Activated naive CD8-positive, alpha-beta T cell treated with anti-CD3 and anti-CD28 coated beads, Interleukin-2, amount 10 ng/mL, durations not matched to agents 7 days and 5 days (primary cell): Measurements from ENCODE around the gene RNF152. TPM values are rescaled to one million over a fixed set of nuclear protein-coding genes. Genes with fewer than 3 reads are reported as not detected.

Source experiments
- ATAC-seq: fragments of 150-1000 bp; cut with Tn5 transposase; one replicate; pipeline ENCODE4 v1.10.0; 2021; ENCODE audit warnings: low read depth, moderate library complexity
- POLR2A ChIA-PET: fragments of 350-600 bp; sonication (Branson Sonifier 250); formaldehyde crosslinking; loops from one replicate; lab custom pipeline; 2021; ENCODE audit warnings: antibody characterized with exemption; lab: Charles Lee
- DNase-seq: peaks from one replicate; pipeline ENCODE4 v3.0.0; 2021
- H3K27ac Mint-ChIP-seq: one replicate; pipeline ENCODE4 v1.8.0; 2022; ENCODE audit warnings: mild to moderate bottlenecking, mixed read lengths
- H3K27me3 Mint-ChIP-seq: one replicate; pipeline ENCODE4 v1.8.0; 2022; ENCODE audit warnings: mild to moderate bottlenecking, moderate library complexity, mixed read lengths
- H3K36me3 Mint-ChIP-seq: one replicate; pipeline ENCODE4 v1.8.0; 2021; ENCODE audit warnings: mild to moderate bottlenecking, mixed read lengths
- H3K4me1 Mint-ChIP-seq: one replicate; pipeline ENCODE4 v1.8.0; 2021; ENCODE audit warnings: mixed read lengths
- H3K4me3 Mint-ChIP-seq: one replicate; pipeline ENCODE4 v1.8.0; 2022; ENCODE audit warnings: mild to moderate bottlenecking, moderate library complexity, mixed read lengths
- H3K9me3 Mint-ChIP-seq: one replicate; pipeline ENCODE4 v1.8.0; 2021; ENCODE audit warnings: mixed read lengths
- total RNA-seq, 2 experiments: library from RNA; stranded (reverse); gene quantifications; one replicate each; pipeline ENCODE4 v1.2.3, GENCODE V29; 2021

RNF152 gene
- total RNA-seq, 2 experiments from 2014 or later: 0.17 to 0.23 TPM

GRCh38 chr18:61855449-61856378 is 37.1 kb downstream of the RNF152 start:
- DNase-seq (no peak), ATAC-seq (no peak)
- no peaks in the 10 kb centered on the region for H3K4me1 Mint-ChIP-seq
- no peaks in the 10 kb centered on the region for H3K9me3 Mint-ChIP-seq
- no peak overlapping the region for H3K27ac Mint-ChIP-seq
- H3K27me3 Mint-ChIP-seq: peaks cover 7% of the 10 kb centered on the region
- H3K4me3 Mint-ChIP-seq: no peak overlapping the region
- POLR2A ChIA-PET: no interaction called here
- no peaks in the 10 kb centered on the region for H3K36me3 Mint-ChIP-seq

- no peaks in the 10 kb centered on the region for H3K9me3 Mint-ChIP-seq
- no peak overlapping the region for H3K4me3 Mint-ChIP-seq
- no peak for DNase-seq
- no peaks in the 10 kb centered on the region for H3K4me1 Mint-ChIP-seq
- no peaks in the 10 kb centered on the region for H3K36me3 Mint-ChIP-seq
- POLR2A ChIA-PET: no interaction called here
- no peak overlapping the region for H3K27ac Mint-ChIP-seq
- ATAC-seq: no peak
- peaks cover 7% of the 10 kb centered on the region for H3K27me3 Mint-ChIP-seq
Measured at GRCh38 chr18:61854578-61855448, 38.0 kb downstream of the RNF152 start.

DNA sequence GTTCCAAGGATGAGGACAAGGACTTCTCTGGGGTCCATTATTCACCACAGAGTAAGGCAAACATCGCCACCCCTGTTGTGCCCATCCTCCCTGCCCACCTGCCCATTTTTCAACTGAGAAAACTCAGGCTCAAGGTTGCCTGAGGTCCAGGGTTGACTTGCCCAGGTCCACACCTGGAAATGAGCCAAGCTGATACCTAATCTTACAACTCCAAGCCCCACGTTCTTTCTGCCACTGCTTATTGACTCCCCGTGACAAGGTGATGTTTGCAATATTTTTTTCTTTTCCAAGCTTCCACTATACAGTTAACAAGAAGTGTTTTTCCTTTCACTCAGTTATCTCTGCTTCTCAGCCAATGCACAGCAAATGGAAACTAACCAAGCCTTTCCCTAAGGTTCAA is 39.0 kb downstream of the RNF152 start:
- no peak overlapping the region for H3K27ac Mint-ChIP-seq
- H3K36me3 Mint-ChIP-seq: no peaks in the 10 kb centered on the region
- H3K9me3 Mint-ChIP-seq: no peaks in the 10 kb centered on the region
- H3K4me1 Mint-ChIP-seq: no peaks in the 10 kb centered on the region
- DNase-seq: no peak
- POLR2A ChIA-PET: no interaction called here
- no peak overlapping the region for H3K4me3 Mint-ChIP-seq
- ATAC-seq: no peak
- peaks cover 7% of the 10 kb centered on the region for H3K27me3 Mint-ChIP-seq

- Mint-ChIP-seq H3K9me3 (no peaks in the 10 kb centered on the region), H3K36me3 (no peaks in the 10 kb centered on the region), H3K4me3 (no peak overlapping the region), H3K27me3 (peaks cover 2% of the 10 kb centered on the region), H3K4me1 (no peaks in the 10 kb centered on the region), H3K27ac (no peak overlapping the region)
- ATAC-seq: no peak
- no peak for DNase-seq
- POLR2A ChIA-PET: no interaction called here
Measured at GRCh38 chr18:61852496-61852895, 40.3 kb downstream of the RNF152 start.

- Mint-ChIP-seq H3K27ac (no peak overlapping the region), H3K9me3 (no peaks in the 10 kb centered on the region), H3K27me3 (peaks cover 2% of the 10 kb centered on the region), H3K4me1 (no peaks in the 10 kb centered on the region), H3K4me3 (no peak overlapping the region), H3K36me3 (no peaks in the 10 kb centered on the region)
- no peak for ATAC-seq
- DNase-seq: no peak
- POLR2A ChIA-PET: no interaction called here
Measured at GRCh38 chr18:61851940-61852451, 40.8 kb downstream of the RNF152 start.

GRCh38 chr18:61851279-61851678 is 41.5 kb downstream of the RNF152 start:
- H3K27me3 Mint-ChIP-seq: peaks cover 8% of the 10 kb centered on the region
- POLR2A ChIA-PET: no interaction called here
- H3K4me3 Mint-ChIP-seq: no peak overlapping the region
- ATAC-seq: no peak
- no peaks in the 10 kb centered on the region for H3K36me3 Mint-ChIP-seq
- no peak for DNase-seq
- H3K27ac Mint-ChIP-seq: no peak overlapping the region
- H3K9me3 Mint-ChIP-seq: no peaks in the 10 kb centered on the region
- no peaks in the 10 kb centered on the region for H3K4me1 Mint-ChIP-seq

GRCh38 chr18:61850756-61851155 is 42.1 kb downstream of the RNF152 start:
- no peaks in the 10 kb centered on the region for H3K9me3 Mint-ChIP-seq
- POLR2A ChIA-PET: no interaction called here
- peaks cover 10% of the 10 kb centered on the region for H3K27me3 Mint-ChIP-seq
- ATAC-seq: no peak
- H3K4me1 Mint-ChIP-seq: no peaks in the 10 kb centered on the region
- no peak for DNase-seq
- no peak overlapping the region for H3K27ac Mint-ChIP-seq
- H3K36me3 Mint-ChIP-seq: no peaks in the 10 kb centered on the region
- H3K4me3 Mint-ChIP-seq: no peak overlapping the region

- no peak for ATAC-seq
- POLR2A ChIA-PET: no interaction called here
- H3K36me3 Mint-ChIP-seq: no peaks in the 10 kb centered on the region
Measured at GRCh38 chr18:61847164-61847791, 45.5 kb downstream of the RNF152 start.

GRCh38 chr18:61845197-61845596 is 47.6 kb downstream of the RNF152 start:
- POLR2A ChIA-PET: no interaction called here
- no peaks in the 10 kb centered on the region for H3K9me3 Mint-ChIP-seq

More at GRCh38 chr18:61847164-61847791, 45.5 kb downstream of the RNF152 start:
- Mint-ChIP-seq H3K4me1 (no peaks in the 10 kb centered on the region), H3K27ac (no peak overlapping the region), H3K4me3 (no peak overlapping the region), H3K27me3 (peaks cover 19% of the 10 kb centered on the region), H3K9me3 (no peaks in the 10 kb centered on the region)
- no peak for DNase-seq

DNA sequence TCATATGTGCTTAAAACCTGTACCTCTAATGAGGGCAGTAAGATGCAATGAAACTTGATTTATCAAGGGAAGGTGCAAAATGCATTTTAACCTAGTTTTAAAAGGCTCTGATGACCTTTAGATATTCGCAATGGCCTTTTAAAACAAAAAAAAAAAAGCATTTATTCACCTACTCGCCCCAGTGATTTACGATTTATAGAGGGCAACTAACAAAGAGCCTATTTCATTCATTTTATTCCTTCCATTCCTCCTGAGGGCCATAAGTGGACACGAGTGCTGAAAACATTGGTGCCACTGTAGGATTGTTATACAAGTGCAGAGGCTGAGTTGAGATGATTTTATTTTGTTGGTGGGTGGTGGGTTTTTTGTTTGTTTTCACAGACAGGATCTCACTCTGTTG is 48.1 kb downstream of the RNF152 start:
- Mint-ChIP-seq H3K36me3 (no peaks in the 10 kb centered on the region), H3K27ac (no peak overlapping the region), H3K4me3 (no peak overlapping the region), H3K9me3 (no peaks in the 10 kb centered on the region), H3K27me3 (peaks cover 17% of the 10 kb centered on the region), H3K4me1 (no peaks in the 10 kb centered on the region)
- POLR2A ChIA-PET: no interaction called here
- no peak for ATAC-seq
- no peak for DNase-seq

More at GRCh38 chr18:61845197-61845596, 47.6 kb downstream of the RNF152 start:
- ATAC-seq: no peak
- Mint-ChIP-seq H3K4me1 (no peaks in the 10 kb centered on the region), H3K27ac (no peak overlapping the region), H3K27me3 (peaks cover 17% of the 10 kb centered on the region), H3K4me3 (no peak overlapping the region), H3K36me3 (no peaks in the 10 kb centered on the region)
- DNase-seq: no peak

GRCh38 chr18:61842146-61842545 is 50.7 kb downstream of the RNF152 start:
- no peaks in the 10 kb centered on the region for H3K9me3 Mint-ChIP-seq
- POLR2A ChIA-PET: no interaction called here
- H3K4me1 Mint-ChIP-seq: no peaks in the 10 kb centered on the region
- no peak overlapping the region for H3K27ac Mint-ChIP-seq
- H3K4me3 Mint-ChIP-seq: no peak overlapping the region
- ATAC-seq: no peak
- H3K36me3 Mint-ChIP-seq: no peaks in the 10 kb centered on the region
- DNase-seq: no peak
- peaks cover 17% of the 10 kb centered on the region for H3K27me3 Mint-ChIP-seq

- H3K9me3 Mint-ChIP-seq: no peaks in the 10 kb centered on the region
- POLR2A ChIA-PET: no interaction called here
- ATAC-seq (no peak), DNase-seq (no peak)
- H3K27me3 Mint-ChIP-seq: peaks cover 14% of the 10 kb centered on the region
- no peaks in the 10 kb centered on the region for H3K36me3 Mint-ChIP-seq
- no peak overlapping the region for H3K27ac Mint-ChIP-seq
- H3K4me3 Mint-ChIP-seq: no peak overlapping the region
- no peaks in the 10 kb centered on the region for H3K4me1 Mint-ChIP-seq
Measured at GRCh38 chr18:61841706-61842105, 51.1 kb downstream of the RNF152 start.

GRCh38 chr18:61840324-61840723 is 52.5 kb downstream of the RNF152 start:
- no peak for DNase-seq
- Mint-ChIP-seq H3K4me1 (no peaks in the 10 kb centered on the region), H3K9me3 (no peaks in the 10 kb centered on the region), H3K36me3 (peaks cover 2% of the 10 kb centered on the region), H3K27ac (no peak overlapping the region), H3K27me3 (peaks cover 9% of the 10 kb centered on the region), H3K4me3 (no peak overlapping the region)
- POLR2A ChIA-PET: no interaction called here
- no peak for ATAC-seq
